ENCODE results near the gene ENO3.

Gene ENO3

GRCh38 chr17:4928881-4929280, 22.0 kb upstream of the ENO3 start:
- TF ChIP-seq, protein P1, sequence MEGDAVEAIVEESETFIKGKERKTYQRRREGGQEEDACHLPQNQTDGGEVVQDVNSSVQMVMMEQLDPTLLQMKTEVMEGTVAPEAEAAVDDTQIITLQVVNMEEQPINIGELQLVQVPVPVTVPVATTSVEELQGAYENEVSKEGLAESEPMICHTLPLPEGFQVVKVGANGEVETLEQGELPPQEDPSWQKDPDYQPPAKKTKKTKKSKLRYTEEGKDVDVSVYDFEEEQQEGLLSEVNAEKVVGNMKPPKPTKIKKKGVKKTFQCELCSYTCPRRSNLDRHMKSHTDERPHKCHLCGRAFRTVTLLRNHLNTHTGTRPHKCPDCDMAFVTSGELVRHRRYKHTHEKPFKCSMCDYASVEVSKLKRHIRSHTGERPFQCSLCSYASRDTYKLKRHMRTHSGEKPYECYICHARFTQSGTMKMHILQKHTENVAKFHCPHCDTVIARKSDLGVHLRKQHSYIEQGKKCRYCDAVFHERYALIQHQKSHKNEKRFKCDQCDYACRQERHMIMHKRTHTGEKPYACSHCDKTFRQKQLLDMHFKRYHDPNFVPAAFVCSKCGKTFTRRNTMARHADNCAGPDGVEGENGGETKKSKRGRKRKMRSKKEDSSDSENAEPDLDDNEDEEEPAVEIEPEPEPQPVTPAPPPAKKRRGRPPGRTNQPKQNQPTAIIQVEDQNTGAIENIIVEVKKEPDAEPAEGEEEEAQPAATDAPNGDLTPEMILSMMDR (IDR thresholded peaks at IDR 0.05; ENCODE audit: low read depth, low read length), result no peak
- no peak overlapping the region for H3K4me3 ChIP-seq (ENCODE audit: low read depth, low read length)
- no peaks in the 10 kb centered on the region for H3K27me3 ChIP-seq
- H3K9me3 ChIP-seq, result no peaks in the 10 kb centered on the region
- H3K4me1 ChIP-seq, result no peaks in the 10 kb centered on the region
- DNase-seq, result no peak
- no peaks in the 10 kb centered on the region for H3K36me3 ChIP-seq

DNA sequence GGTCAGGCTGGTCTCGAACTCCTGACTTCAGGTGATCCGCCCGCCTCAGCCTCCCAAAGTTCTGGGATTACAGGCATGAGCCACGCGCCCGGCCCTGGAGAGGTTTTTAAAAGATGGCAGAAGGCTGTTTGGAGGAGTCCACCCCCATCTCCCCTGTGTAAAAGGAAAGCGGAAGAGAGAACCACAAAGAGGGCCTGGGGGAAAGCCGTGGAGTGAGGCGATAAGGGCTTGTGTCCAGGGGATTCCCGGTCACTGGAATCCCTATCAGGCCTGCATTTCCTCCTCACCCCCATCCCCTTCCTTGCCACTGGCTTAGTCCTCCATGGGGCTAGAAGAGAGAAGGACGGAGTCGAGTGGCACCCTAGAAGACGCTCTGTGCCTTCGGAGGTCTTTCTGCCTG, 19.0 kb upstream of the ENO3 start, which contains the start of gene GP1BA:
Gene GP1BA (plus strand): TSS at position 315 of the 400 bp plus-strand sequence. CDS start 328 bp downstream, outside the sequence.
- no peak for DNase-seq
- Histone ChIP-seq H3K4me3 (ENCODE audit: low read depth, low read length) (no peak within 1 kb of the TSS), H3K36me3 (no peaks in the 10 kb centered on the region), H3K9me3 (no peaks in the 10 kb centered on the region), H3K4me1 (no peaks in the 10 kb centered on the region), H3K27me3 (no peaks in the 10 kb centered on the region)
- TF ChIP-seq, protein P1 (IDR thresholded peaks at IDR 0.05; ENCODE audit: low read depth, low read length), result no peak

GRCh38 chr17:4932756-4933155, 18.2 kb upstream of the ENO3 start:
- Histone ChIP-seq H3K27me3 (no peaks in the 10 kb centered on the region), H3K9me3 (no peaks in the 10 kb centered on the region), H3K4me3 (ENCODE audit: low read depth, low read length) (no peak overlapping the region), H3K36me3 (no peaks in the 10 kb centered on the region), H3K4me1 (no peaks in the 10 kb centered on the region)
- DNase-seq, result no peak
- TF ChIP-seq, protein P1 (IDR thresholded peaks at IDR 0.05; ENCODE audit: low read depth, low read length), result no peak

- Histone ChIP-seq H3K4me3 (ENCODE audit: low read depth, low read length) (no peak overlapping the region), H3K4me1 (no peaks in the 10 kb centered on the region), H3K27me3 (no peaks in the 10 kb centered on the region), H3K9me3 (no peaks in the 10 kb centered on the region), H3K36me3 (no peaks in the 10 kb centered on the region; the same call in 1 of the 2 replicates)
- no peak for DNase-seq
- TF ChIP-seq, protein P1 (IDR thresholded peaks at IDR 0.05; ENCODE audit: low read depth, low read length), result no peak
Measured at GRCh38 chr17:4933646-4934045, 17.3 kb upstream of the ENO3 start.

DNA sequence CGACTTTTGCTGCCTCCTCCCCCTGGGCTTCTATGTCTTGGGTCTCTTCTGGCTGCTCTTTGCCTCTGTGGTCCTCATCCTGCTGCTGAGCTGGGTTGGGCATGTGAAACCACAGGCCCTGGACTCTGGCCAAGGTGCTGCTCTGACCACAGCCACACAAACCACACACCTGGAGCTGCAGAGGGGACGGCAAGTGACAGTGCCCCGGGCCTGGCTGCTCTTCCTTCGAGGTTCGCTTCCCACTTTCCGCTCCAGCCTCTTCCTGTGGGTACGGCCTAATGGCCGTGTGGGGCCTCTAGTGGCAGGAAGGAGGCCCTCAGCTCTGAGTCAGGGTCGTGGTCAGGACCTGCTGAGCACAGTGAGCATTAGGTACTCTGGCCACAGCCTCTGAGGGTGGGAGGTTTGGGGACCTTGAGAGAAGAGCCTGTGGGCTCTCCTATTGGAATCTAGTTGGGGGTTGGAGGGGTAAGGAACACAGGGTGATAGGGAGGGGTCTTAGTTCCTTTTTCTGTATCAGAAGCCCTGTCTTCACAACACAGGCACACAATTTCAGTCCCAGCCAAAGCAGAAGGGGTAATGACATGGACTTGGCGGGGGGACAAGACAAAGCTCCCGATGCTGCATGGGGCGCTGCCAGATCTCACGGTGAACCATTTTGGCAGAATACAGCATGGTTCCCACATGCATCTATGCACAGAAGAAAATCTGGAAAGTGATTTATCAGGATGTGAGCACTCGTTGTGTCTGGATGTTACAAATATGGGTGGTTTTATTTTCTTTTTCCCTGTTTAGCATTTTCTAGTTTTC, 16.5 kb upstream of the ENO3 start:
- TF ChIP-seq, protein P1 (IDR thresholded peaks at IDR 0.05; ENCODE audit: low read depth, low read length), result peak; percentile 41
- Histone ChIP-seq H3K9me3 (no peaks in the 10 kb centered on the region), H3K27me3 (no peaks in the 10 kb centered on the region), H3K4me3 (ENCODE audit: low read depth, low read length) (no peak overlapping the region), H3K36me3 (no peaks in the 10 kb centered on the region; the same call in 1 of the 2 replicates), H3K4me1 (no peaks in the 10 kb centered on the region)
- peak; percentile 37 for DNase-seq

DNA sequence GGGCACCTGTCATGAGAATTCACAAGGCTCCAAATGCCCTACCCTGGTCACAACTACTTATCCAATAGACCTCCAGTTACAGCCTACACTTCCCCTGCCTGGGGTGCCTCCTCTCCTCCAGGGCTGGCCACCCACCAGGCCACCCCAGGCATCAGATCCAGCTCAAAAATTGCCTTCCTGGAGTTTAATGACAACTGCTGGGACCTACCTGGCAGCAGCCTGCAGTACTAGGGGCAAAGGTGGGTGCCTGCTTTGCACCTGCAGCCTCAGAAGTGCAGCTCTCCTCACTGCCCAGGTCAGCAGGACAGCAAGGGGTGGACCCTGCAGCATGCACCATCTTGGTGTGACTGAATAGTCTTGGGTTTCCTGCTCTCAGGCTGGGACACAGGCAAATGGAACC, 15.3 kb upstream of the ENO3 start:
- TF ChIP-seq, protein P1 (IDR thresholded peaks at IDR 0.05; ENCODE audit: low read depth, low read length), result no peak
- no peak overlapping the region for H3K4me3 ChIP-seq (ENCODE audit: low read depth, low read length)
- no peaks in the 10 kb centered on the region for H3K4me1 ChIP-seq
- no peaks in the 10 kb centered on the region for H3K27me3 ChIP-seq
- H3K9me3 ChIP-seq, result no peaks in the 10 kb centered on the region
- no peak for DNase-seq
- H3K36me3 ChIP-seq, result no peaks in the 10 kb centered on the region; the same call in 1 of the 2 replicates
